C4-2B (cell line): ENCODE data around the gene LHFPL2.

Source experiments
- H3K27ac ChIP-seq: fragments of 450-650 bp; 2 replicates; pipeline ENCODE4 v1.5.1; 2017
- ZFX ChIP-seq: fragments of 450-650 bp; IDR thresholded peaks from 2 replicates; pipeline ENCODE4 v1.6.1; 2017
- TF ChIP-seq, protein P1 (sequence below): fragments of 450-650 bp; conservative IDR thresholded peaks from 2 replicates; pipeline ENCODE4 v1.5.1; 2017; ENCODE audit warnings: mild to moderate bottlenecking

LHFPL2 gene

GRCh38 chr5:78592735-78593386, 55.7 kb downstream of the LHFPL2 start:
- TF ChIP-seq, protein P1, sequence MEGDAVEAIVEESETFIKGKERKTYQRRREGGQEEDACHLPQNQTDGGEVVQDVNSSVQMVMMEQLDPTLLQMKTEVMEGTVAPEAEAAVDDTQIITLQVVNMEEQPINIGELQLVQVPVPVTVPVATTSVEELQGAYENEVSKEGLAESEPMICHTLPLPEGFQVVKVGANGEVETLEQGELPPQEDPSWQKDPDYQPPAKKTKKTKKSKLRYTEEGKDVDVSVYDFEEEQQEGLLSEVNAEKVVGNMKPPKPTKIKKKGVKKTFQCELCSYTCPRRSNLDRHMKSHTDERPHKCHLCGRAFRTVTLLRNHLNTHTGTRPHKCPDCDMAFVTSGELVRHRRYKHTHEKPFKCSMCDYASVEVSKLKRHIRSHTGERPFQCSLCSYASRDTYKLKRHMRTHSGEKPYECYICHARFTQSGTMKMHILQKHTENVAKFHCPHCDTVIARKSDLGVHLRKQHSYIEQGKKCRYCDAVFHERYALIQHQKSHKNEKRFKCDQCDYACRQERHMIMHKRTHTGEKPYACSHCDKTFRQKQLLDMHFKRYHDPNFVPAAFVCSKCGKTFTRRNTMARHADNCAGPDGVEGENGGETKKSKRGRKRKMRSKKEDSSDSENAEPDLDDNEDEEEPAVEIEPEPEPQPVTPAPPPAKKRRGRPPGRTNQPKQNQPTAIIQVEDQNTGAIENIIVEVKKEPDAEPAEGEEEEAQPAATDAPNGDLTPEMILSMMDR = no peak
- no peak for TF ChIP-seq ZFX
- no peak overlapping the region for H3K27ac ChIP-seq

DNA sequence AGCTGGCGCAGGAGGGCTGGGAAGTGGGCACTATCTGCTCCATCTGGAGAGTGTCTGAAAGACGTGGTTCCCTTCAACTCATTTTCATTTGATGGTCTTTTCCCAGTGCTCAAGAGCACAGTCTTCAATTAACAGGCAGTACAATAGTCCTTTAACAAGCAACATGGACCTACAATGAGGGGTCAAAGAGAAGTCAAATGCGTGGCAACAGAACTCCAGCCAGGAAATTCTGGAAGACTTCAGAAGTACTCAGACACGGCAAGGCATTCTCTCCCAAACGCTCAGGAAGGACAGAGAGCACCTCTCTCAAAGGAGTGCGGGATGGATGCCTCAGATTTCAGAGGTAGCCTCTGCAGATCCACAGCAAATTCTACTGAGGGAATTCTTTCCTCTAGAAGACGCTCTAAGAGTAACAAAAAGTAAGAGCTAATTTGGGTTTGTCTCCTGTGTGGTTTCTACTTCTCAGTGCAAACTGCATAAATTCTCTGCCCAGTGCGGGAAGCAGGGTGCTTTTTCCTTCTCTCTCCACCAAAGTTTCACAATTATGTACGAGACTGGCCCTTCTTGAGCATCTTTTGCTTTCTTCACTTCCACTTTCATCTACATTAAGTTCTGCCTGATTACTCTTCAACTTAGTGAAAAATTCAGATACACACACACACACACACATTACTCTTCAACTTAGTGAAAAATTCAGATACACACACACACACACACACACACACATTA, 56.4 kb downstream of the LHFPL2 start:
- H3K27ac ChIP-seq = no peak overlapping the region; the same call in 1 of the 2 replicates
- TF ChIP-seq, protein P1 = no peak
- TF ChIP-seq ZFX = no peak

- H3K27ac ChIP-seq = no peak overlapping the region; the same call in 1 of the 2 replicates
These were observed 57.4 kb downstream of the LHFPL2 start for GRCh38 chr5:78591138-78591612.

DNA sequence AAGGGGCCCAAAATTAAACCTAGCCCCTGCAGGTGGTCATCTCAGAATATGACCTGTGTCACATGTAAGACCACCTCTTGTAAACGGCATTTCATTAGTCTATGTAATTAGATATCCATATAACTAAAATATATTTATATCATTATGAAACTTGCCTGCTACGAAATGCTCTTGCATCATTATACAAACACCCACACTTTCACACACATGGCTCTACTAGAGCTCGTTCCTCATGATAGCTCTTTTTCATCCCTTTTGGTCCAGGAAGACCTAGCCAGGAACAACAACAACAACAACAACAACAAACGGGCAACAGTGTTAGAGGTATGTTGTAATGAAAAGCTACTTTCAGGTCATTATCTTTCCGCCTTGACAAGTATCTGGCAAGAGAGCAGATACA, 58.6 kb downstream of the LHFPL2 start:
- TF ChIP-seq ZFX = no peak
- TF ChIP-seq, protein P1 = no peak
- no peak overlapping the region for H3K27ac ChIP-seq

More at GRCh38 chr5:78591138-78591612, 57.4 kb downstream of the LHFPL2 start:
- TF ChIP-seq, protein P1 = no peak
- no peak for TF ChIP-seq ZFX

- H3K27ac ChIP-seq = no peak overlapping the region
- TF ChIP-seq, protein P1 = no peak
- TF ChIP-seq ZFX = no peak
These were observed 60.1 kb downstream of the LHFPL2 start for GRCh38 chr5:78588507-78588906.

DNA sequence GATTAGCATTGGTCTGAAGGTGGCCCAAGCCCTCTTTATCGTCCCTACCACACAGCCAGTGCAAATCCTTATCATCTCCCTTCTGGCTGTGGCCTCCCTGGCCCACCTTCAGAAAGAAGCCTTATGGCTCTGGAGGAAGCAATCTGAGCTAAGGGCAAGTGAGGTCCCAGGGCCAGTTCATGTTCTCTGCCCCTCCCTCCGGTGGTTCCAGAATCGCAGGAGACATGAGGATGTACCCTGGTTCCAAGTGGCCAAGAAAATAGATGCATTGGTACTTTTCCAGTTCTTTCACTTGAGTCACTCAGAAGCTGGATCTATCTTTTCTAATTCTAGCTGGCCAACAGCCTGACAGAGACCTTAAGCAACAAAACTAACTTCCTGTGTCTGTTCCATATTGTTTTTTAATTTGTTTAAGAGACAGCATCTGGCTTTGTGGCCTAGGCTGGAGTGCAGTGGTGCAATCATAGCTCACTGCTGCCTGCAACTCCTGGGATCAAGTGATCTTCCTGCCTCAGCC, 60.7 kb downstream of the LHFPL2 start:
- no peak overlapping the region for H3K27ac ChIP-seq
- TF ChIP-seq ZFX = no peak
- TF ChIP-seq, protein P1 = no peak
